ENCODE measurements around the gene DLG4. TPM values are rescaled to one million over a fixed set of nuclear protein-coding genes. Genes with fewer than 3 reads are reported as not detected.

DLG4 gene
- total and polyA plus RNA-seq, 2 donors (not counting 3 experiments of a cell fraction or from before 2014, with no cell fraction given): 14.9 to 34.6 TPM

DNA sequence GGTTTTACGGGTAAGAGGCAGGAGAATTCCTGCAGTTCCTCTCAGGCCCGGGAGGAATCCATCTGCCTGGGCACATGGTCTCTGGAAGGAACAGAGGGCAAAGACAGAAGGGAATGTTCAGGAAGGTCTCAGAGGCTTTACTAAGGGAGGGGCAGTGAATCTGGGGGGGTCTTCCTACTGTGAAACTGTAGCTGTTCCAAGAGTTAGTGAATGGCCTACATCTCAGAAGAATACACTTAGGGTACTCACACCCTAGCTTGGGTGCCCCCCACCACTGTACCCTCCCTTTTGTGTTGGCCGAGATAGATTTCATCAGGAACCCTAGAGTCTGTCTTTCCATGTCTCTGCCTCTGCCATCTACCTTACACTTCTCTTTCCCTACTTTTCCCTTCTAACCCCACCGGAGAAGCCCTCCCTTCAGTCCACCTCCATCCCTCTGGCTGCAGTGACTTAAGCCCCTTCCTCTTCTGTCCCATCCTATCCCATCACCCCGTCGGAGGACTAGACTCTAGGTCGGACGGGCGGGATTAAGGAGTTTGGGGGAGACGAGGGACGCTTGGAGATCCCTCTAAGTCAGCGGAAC lies 316 bp downstream of the DLG4 start:
- dilution Hi-C loops (cut with MboI; ENCODE audit: extremely low pct_ligation_motif_present, low sequenced_read_pairs) (no loop called here), intact Hi-C loops (cut with micrococcal nuclease) (loop anchor here (1.0 kb wide), 1 partner anchor 42 kb away; no protein-coding TSS in a partner anchor)
- Histone ChIP-seq H3K9me3 (replicated peaks; ENCODE audit: control insufficient read depth, insufficient read depth, low read length) (no peaks in the 10 kb centered on the region), H3K9ac (replicated peaks; ENCODE audit: extremely low read depth, insufficient read depth, low read length) (peak overlapping the region; percentile 72), H3K4me2 (ENCODE audit: insufficient read depth, low read length) (peak overlapping the region; percentile 54), H2AFZ (ENCODE audit: low read depth, low read length) (peak overlapping the region; percentile 46), H3K27ac (ENCODE audit: insufficient read depth, low read depth, low read length) (no peak overlapping the region), H4K20me1 (replicated peaks; ENCODE audit: control insufficient read depth, extremely low read depth, insufficient read depth, low read length) (no peaks in the 10 kb centered on the region), H3K36me3 (ENCODE audit: control insufficient read depth in 2 of 2, extremely low read depth in 1 of 2, insufficient read depth in 2 of 2, low read length in 2 of 2) (peaks cover 15 to 25% of the 10 kb centered on the region in 2 experiments), H3K27me3 (ENCODE audit: control insufficient read depth in 2 of 2, insufficient read depth in 2 of 2, low read length in 2 of 2) (no peaks in the 10 kb centered on the region), H3K4me1 (ENCODE audit: control insufficient read depth, extremely low read depth, insufficient read depth, low read length) (peaks cover 32% of the 10 kb centered on the region), H3K9me1 (replicated peaks; ENCODE audit: control insufficient read depth, extremely low read depth, insufficient read depth, low read length) (no peaks in the 10 kb centered on the region), H3K79me2 (ENCODE audit: control insufficient read depth, insufficient read depth, low read length) (peaks cover 11% of the 10 kb centered on the region), H3K4me3 (replicated peaks in 1 of 3; ENCODE audit: insufficient read depth in 1 of 3, low read depth in 1 of 3, low read length in 3 of 3) (peak overlapping the region in 2 of 3 experiments; percentile 61 to 69)
- ChIA-PET POLR2A (interaction anchor here (0.5 to 0.8 kb wide), 2 partner anchors 13 to 110 kb away, joined by 5 to 6 read pairs; partner anchors contain the start of gene NEURL4), CTCF (interaction anchor here (0.7 to 4.5 kb wide), 6 partner anchors 19 to 174 kb away, joined by 3 to 94 read pairs (median 26); partner anchors contain the start of genes GABARAP, PHF23 and SLC2A4)
- BruUV-seq (replicated peaks): no TSS peak
- FAIRE-seq (no peak), DNase-seq (ENCODE audit: low read depth, low spot score) (no peak)
- TF ChIP-seq GATA2 (IDR thresholded peaks at IDR 0.05; ENCODE audit: insufficient read depth, insufficient read length, low read depth, low read length): no peak
- TF ChIP-seq, protein P1, sequence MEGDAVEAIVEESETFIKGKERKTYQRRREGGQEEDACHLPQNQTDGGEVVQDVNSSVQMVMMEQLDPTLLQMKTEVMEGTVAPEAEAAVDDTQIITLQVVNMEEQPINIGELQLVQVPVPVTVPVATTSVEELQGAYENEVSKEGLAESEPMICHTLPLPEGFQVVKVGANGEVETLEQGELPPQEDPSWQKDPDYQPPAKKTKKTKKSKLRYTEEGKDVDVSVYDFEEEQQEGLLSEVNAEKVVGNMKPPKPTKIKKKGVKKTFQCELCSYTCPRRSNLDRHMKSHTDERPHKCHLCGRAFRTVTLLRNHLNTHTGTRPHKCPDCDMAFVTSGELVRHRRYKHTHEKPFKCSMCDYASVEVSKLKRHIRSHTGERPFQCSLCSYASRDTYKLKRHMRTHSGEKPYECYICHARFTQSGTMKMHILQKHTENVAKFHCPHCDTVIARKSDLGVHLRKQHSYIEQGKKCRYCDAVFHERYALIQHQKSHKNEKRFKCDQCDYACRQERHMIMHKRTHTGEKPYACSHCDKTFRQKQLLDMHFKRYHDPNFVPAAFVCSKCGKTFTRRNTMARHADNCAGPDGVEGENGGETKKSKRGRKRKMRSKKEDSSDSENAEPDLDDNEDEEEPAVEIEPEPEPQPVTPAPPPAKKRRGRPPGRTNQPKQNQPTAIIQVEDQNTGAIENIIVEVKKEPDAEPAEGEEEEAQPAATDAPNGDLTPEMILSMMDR (IDR thresholded peaks at IDR 0.05; ENCODE audit: extremely low read depth in 1 of 2, insufficient read depth in 1 of 2, low read depth in 1 of 2, low read length in 2 of 2): no peak
- no peak for TF ChIP-seq EZH2 (IDR thresholded peaks at IDR 0.05; ENCODE audit: borderline replicate concordance, low read depth, low read length, severe bottlenecking)
- no peak for TF ChIP-seq MYC (IDR thresholded peaks at IDR 0.05; ENCODE audit: low read depth, low read length)
- TF ChIP-seq POLR2AphosphoS5 (IDR thresholded peaks at IDR 0.05; ENCODE audit: insufficient read depth, low read depth, low read length): no peak
- no peak for TF ChIP-seq POLR2A (IDR thresholded peaks at IDR 0.05; ENCODE audit: low read depth, low read length)
- TF ChIP-seq FOS (IDR thresholded peaks at IDR 0.05; ENCODE audit: borderline replicate concordance, insufficient read depth, low read length): no peak

All from endothelial cell of umbilical vein (primary cell).